Ascending aorta (tissue), 2 donors: ENCODE data around the gene DPH6. TPM values are rescaled to one million over a fixed set of nuclear protein-coding genes. Genes with fewer than 3 reads are reported as not detected.
A peak's percentile ranks its signal among the peaks of the same experiment; 100 is the strongest.
"Not testable (repeated sequence)": the region's sequence is repeated elsewhere in the genome, so short reads cannot be mapped to it uniquely, and the experiment has no call there.

ENCODE experiments used
- DNase-seq, 2 donors: peaks; one replicate each; pipeline ENCODE4 v3.0.0-alpha.2; 2019; ENCODE audit warnings: low spot score in 2 of 2
- H3K27ac ChIP-seq, 2 donors: fragments of 200-600 bp; sonication (generic); one replicate each; pipeline ENCODE4 v1.5.1; 2016 to 2017; ENCODE audit warnings: mild to moderate bottlenecking in 1 of 2
- H3K27me3 ChIP-seq: fragments of 200-600 bp; sonication (generic); one replicate; pipeline ENCODE4 v1.5.1; 2017
- H3K36me3 ChIP-seq, 2 donors: fragments of 200-600 bp; sonication (generic); one replicate each; pipeline ENCODE4 v1.5.1; 2016
- H3K4me1 ChIP-seq, 2 donors: fragments of 200-600 bp; sonication (generic); one replicate each; pipeline ENCODE4 v1.5.1; 2016 to 2017; ENCODE audit warnings: mild to moderate bottlenecking in 1 of 2
- H3K4me3 ChIP-seq, 2 donors: fragments of 200-600 bp; sonication (generic); one replicate each; pipeline ENCODE4 v1.5.1; 2016 to 2017; ENCODE audit warnings: mild to moderate bottlenecking in 1 of 2
- H3K9me3 ChIP-seq, 2 donors: fragments of 200-600 bp; sonication (generic); one replicate each; pipeline ENCODE4 v1.5.1; 2016
- intact Hi-C: fragments of 100-400 bp; cut with DNase I; formaldehyde crosslinking; loops from one replicate; pipeline ENCODE4 v1.15.1; 2023
- total RNA-seq: library from RNA; depleted of rRNA; stranded (reverse); fragments of >200 nt; gene quantifications from one replicate; pipeline ENCODE4 v1.1.0, GENCODE V29; 2016
- TF ChIP-seq, protein P1 (sequence below), 3 experiments: fragments of 200-600 bp in 2 of 3; fragments of 450-650 bp in 1 of 3; sonication (generic) in 2 of 3; IDR thresholded peaks; one replicate each; pipeline ENCODE4 v1.5.1; 2016 to 2019; ENCODE audit warnings: antibody characterized with exemption in 3 of 3, mild to moderate bottlenecking in 1 of 3, moderate library complexity in 1 of 3

The DPH6 gene
- total RNA-seq, 1 donor from 2014 or later: 9.0 TPM

DNA sequence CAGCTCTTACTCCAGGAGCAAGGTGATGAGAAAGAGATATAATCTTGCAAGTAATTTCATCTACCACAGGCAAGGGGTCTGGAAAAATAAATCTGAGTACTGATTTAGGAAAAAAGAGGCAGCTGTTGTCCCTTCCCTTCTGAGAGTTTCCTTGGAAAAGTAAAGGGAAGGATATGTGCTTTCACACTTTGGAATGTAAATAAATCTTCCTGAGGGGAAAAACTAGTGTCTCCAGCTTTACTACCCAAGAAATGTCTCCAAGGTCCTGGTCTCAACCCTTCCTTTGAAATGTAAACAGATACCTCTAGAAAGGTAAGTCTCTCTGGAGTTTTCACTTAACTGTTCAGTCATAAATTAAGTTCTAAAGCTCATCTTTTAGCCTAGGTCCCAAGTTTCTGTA is 102.6 kb downstream of the DPH6 start:
- peak overlapping the region in 1 of 2 donors; percentile 2 for H3K27ac ChIP-seq
- no peaks in the 10 kb centered on the region for H3K27me3 ChIP-seq
- no peak for DNase-seq
- TF ChIP-seq, protein P1, sequence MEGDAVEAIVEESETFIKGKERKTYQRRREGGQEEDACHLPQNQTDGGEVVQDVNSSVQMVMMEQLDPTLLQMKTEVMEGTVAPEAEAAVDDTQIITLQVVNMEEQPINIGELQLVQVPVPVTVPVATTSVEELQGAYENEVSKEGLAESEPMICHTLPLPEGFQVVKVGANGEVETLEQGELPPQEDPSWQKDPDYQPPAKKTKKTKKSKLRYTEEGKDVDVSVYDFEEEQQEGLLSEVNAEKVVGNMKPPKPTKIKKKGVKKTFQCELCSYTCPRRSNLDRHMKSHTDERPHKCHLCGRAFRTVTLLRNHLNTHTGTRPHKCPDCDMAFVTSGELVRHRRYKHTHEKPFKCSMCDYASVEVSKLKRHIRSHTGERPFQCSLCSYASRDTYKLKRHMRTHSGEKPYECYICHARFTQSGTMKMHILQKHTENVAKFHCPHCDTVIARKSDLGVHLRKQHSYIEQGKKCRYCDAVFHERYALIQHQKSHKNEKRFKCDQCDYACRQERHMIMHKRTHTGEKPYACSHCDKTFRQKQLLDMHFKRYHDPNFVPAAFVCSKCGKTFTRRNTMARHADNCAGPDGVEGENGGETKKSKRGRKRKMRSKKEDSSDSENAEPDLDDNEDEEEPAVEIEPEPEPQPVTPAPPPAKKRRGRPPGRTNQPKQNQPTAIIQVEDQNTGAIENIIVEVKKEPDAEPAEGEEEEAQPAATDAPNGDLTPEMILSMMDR (IDR thresholded peaks at IDR 0.05): no peak
- H3K36me3 ChIP-seq: no peaks in the 10 kb centered on the region
- H3K9me3 ChIP-seq: no peaks in the 10 kb centered on the region
- intact Hi-C loops: no loop called here
- no peak overlapping the region for H3K4me3 ChIP-seq
- peaks cover 0 to 10% of the 10 kb centered on the region in 2 donors for H3K4me1 ChIP-seq

DNA sequence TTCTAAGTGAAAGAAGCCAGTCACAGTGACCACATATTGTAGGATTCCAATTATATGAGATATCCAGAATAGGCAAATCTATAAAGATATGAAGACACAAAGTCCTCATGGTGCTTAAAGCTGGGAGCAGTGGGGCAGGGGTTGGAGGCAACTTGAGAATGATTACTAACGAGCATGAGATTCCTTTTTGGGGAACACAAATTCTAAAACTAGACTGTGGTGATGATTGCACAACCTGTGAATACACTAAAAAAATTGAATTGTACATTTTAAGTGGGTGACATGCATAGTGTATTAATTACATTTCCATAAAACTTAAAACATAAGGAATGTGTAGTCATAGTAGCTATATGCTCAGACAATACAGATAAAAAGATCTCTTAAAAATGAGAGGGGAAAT is 103.2 kb downstream of the DPH6 start:
- Histone ChIP-seq H3K4me3 (no peak overlapping the region), H3K4me1 (peaks cover 0 to 10% of the 10 kb centered on the region in 2 donors), H3K27ac (peak overlapping the region in 1 of 2 donors; percentile 2), H3K36me3 (no peaks in the 10 kb centered on the region), H3K9me3 (no peaks in the 10 kb centered on the region), H3K27me3 (no peaks in the 10 kb centered on the region)
- intact Hi-C loops: no loop called here
- no peak for DNase-seq
- TF ChIP-seq, protein P1 (IDR thresholded peaks at IDR 0.05): no peak

DNA sequence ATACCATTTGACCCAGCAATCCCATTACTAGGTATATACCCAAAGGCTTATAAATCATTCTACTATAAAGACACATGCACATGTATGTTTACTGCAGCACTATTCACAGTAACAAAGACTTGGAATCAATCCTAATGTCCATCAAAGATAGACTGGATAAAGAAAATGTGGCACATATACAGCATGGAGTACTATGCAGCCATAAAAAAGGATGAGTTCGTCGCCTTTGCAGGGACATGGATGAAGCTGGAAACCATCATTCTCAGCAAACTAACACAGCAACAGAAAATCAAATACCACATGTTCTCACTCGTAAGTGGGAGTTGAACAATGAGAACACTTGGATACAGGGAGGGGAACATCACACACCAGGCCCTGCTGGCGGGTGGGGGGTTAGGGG is 104.7 kb downstream of the DPH6 start:
- H3K4me1 ChIP-seq: peaks cover 0 to 10% of the 10 kb centered on the region in 2 donors
- H3K36me3 ChIP-seq, H3K27me3 ChIP-seq, H3K27ac ChIP-seq, H3K9me3 ChIP-seq, DNase-seq, intact Hi-C loops, H3K4me3 ChIP-seq: not testable (repeated sequence)

DNA sequence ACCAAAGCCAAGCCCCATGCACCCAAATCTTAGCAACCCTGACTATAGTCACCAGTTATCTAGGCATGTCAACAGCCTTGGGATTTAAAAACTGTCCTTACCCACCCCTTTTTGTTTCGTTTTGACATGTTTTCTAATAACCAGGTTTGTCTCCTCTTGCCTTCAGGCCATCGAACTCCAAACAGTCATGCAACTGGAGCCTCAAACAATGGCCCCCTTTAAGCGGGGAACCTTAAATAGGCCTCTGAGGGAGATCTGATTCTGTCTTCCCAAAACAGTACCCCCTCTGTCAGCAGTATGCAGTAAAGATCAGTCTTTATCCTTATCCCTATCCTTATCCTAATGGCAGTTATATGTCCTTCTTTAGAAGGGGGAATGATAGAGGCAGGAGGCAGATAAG is 105.7 kb downstream of the DPH6 start:
- DNase-seq: no peak
- Histone ChIP-seq H3K4me3 (no peak overlapping the region), H3K27me3 (no peaks in the 10 kb centered on the region), H3K9me3 (peaks cover 0 to 3% of the 10 kb centered on the region in 2 donors), H3K27ac (peak overlapping the region in 1 of 2 donors; percentile 7), H3K4me1 (peaks cover 0 to 10% of the 10 kb centered on the region in 2 donors), H3K36me3 (no peaks in the 10 kb centered on the region)
- TF ChIP-seq, protein P1 (IDR thresholded peaks at IDR 0.05): no peak
- intact Hi-C loops: no loop called here

DNA sequence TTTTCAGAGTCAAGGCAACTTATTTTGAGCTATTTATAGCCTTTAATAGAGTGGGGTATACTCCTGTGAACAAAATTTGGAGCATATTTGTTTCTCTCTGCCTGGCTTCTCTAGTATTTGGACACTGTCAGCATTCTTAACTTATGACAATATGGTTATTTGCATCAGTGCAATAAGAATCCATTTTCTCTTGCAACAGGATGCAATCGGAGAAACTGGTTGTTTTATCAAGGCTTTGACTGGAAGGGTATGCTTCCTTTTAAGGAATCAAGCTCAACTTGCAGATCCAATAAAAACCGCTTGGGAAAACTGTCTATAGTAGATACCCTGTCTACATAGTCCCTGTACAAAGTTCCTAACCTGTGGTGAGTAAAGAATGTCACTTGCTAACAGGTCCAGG is 106.7 kb downstream of the DPH6 start:
- no peak for DNase-seq
- TF ChIP-seq, protein P1 (IDR thresholded peaks at IDR 0.05): no peak
- Histone ChIP-seq H3K27ac (peak overlapping the region; percentile 0 to 59), H3K4me3 (no peak overlapping the region), H3K9me3 (peaks cover 0 to 4% of the 10 kb centered on the region in 2 donors), H3K27me3 (no peaks in the 10 kb centered on the region), H3K4me1 (peaks cover 0 to 10% of the 10 kb centered on the region in 2 donors), H3K36me3 (no peaks in the 10 kb centered on the region)
- intact Hi-C loops: no loop called here

DNA sequence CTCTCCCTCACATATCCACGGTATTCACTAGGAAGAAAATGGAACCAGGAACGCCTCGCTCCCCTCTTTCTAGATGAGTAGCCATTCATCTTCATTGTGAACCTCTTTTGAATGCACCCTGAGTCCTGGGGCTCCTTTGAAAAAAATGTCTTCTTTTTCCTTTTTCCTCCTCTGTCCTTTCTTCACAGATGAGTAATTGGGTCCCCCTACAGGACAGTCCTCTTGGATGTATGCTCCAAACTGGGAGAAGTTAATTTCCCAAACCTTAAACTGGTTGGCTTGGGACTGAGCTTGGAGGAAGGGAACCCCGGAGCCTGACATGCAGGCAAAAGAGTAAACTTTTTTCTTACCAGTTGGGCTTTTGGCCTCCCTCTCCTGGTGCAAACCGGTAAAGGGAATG is 108.8 kb downstream of the DPH6 start:
- intact Hi-C loops: no loop called here
- TF ChIP-seq, protein P1 (IDR thresholded peaks at IDR 0.05): no peak

More for the DNA sequence above, 108.8 kb downstream of the DPH6 start:
- peaks cover 0 to 10% of the 10 kb centered on the region in 2 donors for H3K4me1 ChIP-seq
- no peak overlapping the region for H3K27ac ChIP-seq
- no peaks in the 10 kb centered on the region for H3K27me3 ChIP-seq
- H3K4me3 ChIP-seq: no peak overlapping the region
- peaks cover 0 to 4% of the 10 kb centered on the region in 2 donors for H3K9me3 ChIP-seq
- no peaks in the 10 kb centered on the region for H3K36me3 ChIP-seq
- no peak for DNase-seq
